Measurements from ENCODE around the gene COL8A2.

GRCh38 chr1:36144413-36144812 lies 19.4 kb upstream of the COL8A2 start:
- TF ChIP-seq, protein P1, sequence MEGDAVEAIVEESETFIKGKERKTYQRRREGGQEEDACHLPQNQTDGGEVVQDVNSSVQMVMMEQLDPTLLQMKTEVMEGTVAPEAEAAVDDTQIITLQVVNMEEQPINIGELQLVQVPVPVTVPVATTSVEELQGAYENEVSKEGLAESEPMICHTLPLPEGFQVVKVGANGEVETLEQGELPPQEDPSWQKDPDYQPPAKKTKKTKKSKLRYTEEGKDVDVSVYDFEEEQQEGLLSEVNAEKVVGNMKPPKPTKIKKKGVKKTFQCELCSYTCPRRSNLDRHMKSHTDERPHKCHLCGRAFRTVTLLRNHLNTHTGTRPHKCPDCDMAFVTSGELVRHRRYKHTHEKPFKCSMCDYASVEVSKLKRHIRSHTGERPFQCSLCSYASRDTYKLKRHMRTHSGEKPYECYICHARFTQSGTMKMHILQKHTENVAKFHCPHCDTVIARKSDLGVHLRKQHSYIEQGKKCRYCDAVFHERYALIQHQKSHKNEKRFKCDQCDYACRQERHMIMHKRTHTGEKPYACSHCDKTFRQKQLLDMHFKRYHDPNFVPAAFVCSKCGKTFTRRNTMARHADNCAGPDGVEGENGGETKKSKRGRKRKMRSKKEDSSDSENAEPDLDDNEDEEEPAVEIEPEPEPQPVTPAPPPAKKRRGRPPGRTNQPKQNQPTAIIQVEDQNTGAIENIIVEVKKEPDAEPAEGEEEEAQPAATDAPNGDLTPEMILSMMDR (IDR thresholded peaks at IDR 0.05; ENCODE audit: insufficient read depth, low read length, poor library complexity, severe bottlenecking): no peak
- TF ChIP-seq EZH2phosphoT487 (conservative IDR thresholded peaks at IDR 0.05; ENCODE audit: low read length): no peak
